ENCODE results near the gene IL17REL.
"Not testable (repeated sequence)": the region's sequence is repeated elsewhere in the genome, so short reads cannot be mapped to it uniquely, and the experiment has no call there.

DNA sequence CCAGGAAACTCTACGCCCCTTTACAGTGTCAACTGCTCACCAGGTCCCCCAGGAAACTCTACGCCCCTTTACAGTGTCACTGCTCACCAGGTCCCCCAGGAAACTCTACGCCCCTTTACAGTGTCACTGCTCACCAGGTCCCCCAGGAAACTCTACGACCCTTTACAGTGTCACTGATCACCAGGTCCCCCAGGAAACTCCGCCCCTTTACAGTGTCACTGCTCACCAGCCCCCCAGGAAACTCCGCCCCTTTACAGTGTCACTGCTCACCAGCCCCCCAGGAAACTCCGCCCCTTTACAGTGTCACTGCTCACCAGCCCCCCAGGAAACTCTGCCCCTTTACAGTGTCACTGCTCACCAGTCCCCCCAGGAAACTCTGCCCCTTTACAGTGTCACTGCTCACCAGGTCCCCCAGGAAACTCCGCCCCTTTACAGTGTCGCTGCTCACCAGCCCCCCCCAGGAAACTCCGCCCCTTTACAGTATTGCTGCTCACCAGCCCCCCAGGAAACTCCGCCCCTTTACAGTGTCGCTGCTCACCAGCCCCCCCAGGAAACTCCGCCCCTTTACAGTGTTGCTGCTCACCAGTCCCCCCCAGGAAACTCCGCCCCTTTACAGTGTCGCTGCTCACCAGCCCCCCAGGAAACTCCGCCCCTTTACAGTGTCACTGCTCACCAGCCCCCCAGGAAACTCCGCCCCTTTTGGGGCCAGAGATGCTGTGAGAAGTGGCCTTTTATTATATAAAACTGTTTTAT, 67.3 kb downstream of the IL17REL start:
- TF ChIP-seq, protein P1, sequence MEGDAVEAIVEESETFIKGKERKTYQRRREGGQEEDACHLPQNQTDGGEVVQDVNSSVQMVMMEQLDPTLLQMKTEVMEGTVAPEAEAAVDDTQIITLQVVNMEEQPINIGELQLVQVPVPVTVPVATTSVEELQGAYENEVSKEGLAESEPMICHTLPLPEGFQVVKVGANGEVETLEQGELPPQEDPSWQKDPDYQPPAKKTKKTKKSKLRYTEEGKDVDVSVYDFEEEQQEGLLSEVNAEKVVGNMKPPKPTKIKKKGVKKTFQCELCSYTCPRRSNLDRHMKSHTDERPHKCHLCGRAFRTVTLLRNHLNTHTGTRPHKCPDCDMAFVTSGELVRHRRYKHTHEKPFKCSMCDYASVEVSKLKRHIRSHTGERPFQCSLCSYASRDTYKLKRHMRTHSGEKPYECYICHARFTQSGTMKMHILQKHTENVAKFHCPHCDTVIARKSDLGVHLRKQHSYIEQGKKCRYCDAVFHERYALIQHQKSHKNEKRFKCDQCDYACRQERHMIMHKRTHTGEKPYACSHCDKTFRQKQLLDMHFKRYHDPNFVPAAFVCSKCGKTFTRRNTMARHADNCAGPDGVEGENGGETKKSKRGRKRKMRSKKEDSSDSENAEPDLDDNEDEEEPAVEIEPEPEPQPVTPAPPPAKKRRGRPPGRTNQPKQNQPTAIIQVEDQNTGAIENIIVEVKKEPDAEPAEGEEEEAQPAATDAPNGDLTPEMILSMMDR (IDR thresholded peaks at IDR 0.05): not testable (repeated sequence)
- TF ChIP-seq POLR2A (IDR thresholded peaks at IDR 0.05): not testable (repeated sequence)
